NCI-H526 treated with DMSO at 0.1 percent for 48 hours (cell line): ENCODE measurements around the gene KIF13A.
"Not testable (repeated sequence)": the region's sequence is repeated elsewhere in the genome, so short reads cannot be mapped to it uniquely, and the experiment has no call there.

ENCODE experiments used
- DNase-seq: peaks from one replicate; lab custom pipeline; 2025; lab: John Stamatoyannopoulos, UW

KIF13A gene

DNA sequence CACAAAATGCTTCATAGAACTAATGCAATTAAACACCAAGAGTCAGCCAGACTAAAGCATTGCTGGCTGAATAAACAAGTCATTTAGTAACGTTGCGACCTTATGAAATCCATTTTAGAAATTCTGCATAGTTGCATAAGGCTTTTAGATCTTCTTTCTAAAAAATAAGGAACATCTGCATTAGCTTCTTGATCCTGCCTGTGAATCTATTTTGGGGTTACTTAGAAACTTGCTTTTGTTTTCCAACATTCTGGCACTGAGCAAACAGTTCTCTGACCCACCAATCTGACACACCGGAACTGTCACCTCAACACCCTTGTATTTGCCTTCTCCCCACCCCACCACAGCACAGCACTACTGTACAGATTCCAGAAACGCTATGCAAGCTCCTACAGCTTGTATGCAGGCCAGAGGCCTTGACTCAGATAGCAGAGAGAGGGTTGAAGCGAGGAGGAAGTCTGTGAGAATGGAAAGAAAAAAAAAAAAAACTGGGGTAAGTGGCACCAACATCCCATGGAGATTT is 55.0 kb downstream of the KIF13A start:
- no peak for DNase-seq

DNA sequence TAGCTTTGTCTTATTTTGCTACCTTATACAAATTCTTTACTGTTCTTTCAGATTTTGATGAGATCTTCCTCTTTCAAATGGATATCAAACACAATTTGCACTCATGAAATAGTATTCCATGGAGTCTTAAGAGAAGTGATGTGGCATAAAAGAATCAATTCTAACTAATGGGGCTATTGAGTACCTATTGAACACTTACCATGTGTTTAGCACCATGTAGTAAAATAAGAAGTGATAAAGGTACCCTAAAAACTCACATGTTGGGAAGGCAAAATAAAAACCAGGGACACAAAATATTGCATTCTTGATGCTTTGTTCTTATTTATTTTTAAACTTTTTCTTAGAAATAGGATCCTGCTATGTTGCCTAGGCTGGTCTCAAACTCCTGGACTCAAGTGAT is 56.2 kb downstream of the KIF13A start:
- DNase-seq, result no peak

DNA sequence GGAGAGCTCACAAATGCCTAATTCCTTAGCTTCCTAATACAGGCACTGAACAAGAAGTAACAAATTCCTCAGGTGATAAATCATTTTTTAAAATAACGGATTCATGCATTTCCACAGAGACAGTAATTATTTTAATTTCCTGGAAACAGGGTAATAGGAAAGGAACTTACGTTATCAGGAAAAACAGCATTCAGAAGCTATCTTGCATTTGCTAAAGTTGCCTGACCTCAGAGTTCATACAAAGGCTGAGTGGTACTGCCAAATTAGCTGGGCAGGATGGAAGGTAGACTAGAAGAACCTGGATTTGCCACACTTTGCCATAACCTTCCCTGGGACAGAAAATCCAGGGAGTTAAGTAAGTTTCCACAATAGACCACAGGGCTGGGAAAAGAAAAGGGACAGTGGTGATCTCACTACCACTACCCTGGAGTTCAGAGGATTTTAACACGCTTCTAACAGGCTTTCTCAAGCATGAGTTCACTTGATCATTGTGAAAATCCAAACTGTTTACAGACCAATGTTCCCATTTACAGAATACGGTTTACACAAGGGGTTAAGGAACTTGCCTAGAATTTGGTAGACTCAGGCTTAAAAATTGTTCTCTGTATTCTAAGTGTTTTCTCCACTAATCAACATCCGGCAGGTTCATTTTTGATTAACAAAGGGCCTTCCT is 57.0 kb downstream of the KIF13A start:
- no peak for DNase-seq

DNA sequence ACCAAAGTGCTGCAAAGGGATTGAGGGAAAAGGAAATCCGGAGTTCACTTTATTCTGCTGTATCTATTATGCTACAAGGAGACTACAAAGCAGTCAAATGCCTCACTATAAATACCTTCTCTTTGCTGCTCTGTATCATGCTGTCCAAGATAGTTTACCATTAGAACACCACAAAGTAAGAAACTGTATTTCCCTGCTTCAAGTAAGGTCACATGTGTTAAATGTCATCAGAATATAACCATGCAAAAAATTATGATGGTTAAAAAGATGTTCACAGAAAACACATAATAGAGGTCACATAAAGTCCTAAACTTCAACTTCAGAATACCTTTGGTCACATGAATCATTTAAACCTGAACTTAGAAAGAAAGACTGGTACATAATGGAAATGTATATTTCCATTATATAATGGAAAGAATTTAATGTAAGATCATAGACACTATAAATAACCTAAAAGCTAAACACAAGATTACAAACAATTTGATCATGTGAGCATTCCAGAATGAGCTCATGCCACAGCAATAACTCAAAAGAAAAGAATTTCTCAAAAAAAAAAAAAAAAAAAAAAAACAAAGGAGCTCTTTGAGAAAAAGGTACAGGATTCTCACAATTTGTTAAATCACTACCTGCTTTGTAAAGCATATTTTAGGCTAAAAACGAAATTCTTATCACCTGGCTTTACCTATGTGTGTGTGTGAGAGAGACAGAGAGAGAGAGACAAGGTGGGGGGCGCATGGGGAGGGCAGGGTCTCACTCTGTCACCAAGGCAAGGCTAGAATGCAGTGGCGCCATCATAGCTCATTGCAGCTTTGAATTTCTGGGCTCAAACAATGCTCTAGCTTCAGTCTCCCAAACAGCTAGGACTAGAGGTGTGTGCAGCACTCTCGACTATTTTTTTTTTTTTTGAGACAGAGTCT is 58.7 kb downstream of the KIF13A start:
- no peak for DNase-seq

DNA sequence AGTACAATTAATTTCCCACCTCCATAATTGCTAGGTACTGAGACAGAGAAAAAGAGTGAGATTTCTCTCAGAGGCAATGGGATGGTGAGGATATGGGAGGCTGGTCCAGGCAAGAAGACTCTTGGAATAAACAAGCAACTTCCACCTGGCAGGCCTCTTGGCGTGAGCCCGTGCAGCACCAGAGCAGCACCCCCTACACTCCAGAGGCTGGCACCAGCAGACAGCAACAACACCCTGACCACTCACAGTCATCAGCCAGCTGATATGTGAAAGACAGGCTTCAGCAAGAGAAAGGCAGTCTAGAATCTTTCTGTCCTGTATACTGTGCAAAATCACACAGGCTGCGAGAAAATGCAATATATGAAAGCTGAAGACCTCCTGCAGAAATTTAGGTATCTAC is 59.7 kb downstream of the KIF13A start:
- no peak for DNase-seq

DNA sequence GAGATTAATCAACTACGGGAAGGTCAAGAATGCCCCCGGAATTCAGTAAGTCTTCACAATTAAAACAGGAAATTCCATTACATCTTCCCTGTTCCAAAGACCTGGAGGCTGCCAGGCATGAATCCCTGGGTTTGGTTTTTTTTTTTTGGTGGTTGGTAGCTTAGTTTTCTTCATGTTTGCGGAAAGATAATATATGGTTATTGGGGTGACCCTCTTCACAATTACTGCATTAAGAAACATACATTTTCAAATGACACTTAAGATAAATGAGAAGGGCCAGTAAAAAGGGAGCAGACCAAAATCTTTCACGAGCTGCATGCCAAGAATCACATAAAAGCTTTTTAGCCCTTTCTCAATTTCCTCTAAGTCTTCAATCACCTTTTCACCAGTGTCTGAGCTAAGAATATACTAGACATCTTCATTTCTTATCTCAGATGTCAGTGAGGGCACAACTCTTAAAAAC is 64.0 kb downstream of the KIF13A start:
- DNase-seq, result no peak

DNA sequence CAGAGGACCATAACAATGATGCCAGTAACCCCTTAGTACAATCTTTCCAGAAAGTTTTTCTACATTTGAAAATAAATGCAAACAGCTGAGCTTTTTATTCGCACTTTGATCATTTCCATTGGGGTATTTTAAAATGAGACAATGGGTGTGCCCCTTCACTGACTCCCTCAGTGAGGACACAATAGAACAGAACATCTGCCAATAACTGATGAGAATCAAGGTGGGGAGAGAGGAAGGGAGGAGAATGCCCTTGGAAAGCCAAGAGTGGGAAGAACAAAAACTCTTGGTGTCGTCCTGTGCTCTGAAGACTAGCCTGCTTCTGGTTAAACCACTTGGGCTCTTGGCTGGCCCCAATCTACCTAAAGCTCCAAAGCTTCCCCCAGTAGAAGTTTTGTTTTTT is 66.0 kb downstream of the KIF13A start:
- DNase-seq, result no peak

DNA sequence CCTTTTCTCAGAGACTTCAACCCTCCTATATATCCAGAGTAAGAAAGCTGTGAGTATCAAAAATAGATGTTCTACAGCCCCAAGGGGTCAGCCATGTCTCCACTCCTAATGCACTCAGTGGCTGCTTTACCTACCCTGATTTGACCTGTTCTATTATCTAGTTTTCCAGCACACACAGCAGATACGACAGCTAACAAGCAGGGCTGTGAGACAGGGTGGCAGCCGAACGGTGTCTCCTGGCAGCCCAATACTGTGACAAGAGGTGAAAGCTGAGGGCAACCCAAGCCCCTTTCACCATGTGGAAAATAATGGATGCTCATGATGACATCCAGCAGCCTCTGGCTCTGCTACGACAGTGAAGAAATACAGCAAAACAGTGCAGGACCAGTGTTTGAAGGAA is 67.9 kb downstream of the KIF13A start:
- no peak for DNase-seq

DNA sequence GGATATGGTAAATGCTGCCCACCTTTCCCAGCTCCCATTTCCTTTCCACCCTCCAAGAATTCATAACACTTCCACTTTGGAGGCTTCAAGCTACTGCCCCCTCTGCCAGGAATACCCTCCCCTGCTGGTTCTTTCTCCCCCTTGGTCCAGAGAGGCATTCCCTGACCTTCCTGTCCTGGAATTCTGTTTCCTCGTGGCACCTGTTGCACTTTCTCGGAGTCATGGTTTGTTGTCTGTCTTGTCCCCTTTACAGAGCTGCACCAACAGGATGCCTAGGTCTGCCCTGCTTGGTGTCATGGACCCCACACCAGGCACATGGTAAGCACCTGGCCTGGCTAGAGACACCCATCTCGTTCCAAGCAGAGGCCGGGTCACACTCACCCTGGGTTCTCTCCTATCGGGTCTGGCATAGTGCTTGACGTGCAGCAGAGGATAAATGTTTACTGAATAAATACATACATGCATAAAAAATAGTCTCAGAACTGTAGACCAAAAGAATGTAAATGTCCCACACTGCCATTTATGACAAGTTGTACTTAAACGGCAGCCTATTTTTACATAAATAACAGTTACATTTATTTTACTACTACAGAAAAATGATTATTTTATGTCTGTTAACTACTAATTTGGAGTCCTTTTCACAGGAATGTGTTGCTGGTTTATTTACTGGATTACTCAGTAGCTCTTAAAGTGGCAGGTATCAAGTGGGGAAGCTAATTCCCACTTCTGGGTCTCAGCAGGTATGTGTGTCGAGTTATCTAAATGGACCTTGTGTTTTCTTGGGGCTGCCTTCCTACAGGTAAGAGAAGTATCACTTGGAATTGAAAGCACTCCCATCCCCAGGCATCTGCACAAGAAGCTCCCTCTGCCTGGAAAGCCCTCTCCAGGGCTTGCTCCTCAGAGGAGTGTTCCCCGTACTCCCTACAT is 69.3 kb downstream of the KIF13A start:
- DNase-seq, result no peak

DNA sequence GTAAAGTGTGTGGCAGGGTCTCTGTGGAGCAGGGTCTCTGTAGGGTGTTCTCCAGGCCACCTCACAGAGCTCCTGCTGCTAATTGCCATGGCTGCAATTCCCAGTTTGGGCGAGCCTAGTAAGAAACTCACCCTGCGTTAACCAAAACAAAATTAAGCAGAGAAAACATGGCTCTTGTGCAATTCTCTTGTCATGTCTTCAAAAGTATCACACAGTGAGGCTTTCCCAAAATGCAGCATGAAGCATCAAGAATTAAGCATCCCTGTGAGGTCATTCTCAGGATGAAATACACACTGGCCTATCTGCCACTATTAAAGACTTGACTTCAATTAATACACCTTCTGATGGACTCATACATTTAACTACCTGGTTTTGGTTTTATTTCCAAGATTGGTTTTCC is 72.8 kb downstream of the KIF13A start:
- no peak for DNase-seq

DNA sequence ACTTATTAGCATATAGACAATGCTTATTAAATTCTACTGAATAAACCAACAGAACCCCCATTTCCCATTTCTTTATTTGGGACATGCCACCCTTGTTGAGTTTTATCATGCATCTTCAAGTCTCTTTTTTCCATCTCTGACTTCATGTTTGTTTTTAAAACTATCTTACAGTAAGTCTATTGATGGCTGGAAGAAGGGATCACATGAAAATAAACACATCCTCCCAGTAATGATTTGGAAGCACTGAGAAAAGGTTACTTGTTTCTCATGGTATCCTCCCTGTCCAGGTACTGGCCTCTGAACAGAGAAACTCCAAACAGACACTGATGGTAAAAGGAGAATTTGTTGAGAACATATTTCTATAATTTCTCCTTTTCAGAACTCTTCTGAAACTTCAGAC is 74.9 kb downstream of the KIF13A start:
- no peak for DNase-seq

DNA sequence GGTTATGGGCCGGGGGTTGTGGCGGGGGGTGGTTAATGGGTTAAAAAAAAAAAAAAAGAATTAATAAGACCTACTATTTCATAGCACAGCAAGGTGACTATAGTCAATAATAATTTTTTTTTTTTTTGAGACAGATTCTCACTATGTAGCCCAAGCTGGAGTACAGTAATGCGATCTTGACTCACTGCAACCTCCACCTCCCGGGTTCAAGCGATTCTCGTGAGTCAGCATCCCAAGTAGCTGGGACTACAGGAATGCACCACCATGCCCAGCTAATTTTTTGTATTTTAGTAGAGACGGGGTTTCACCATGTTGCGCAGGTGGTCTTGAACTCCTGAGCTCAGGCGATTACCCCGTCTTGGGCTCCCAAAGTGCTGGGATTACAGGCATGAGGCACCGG is 75.8 kb downstream of the KIF13A start:
- not testable (repeated sequence) for DNase-seq

DNA sequence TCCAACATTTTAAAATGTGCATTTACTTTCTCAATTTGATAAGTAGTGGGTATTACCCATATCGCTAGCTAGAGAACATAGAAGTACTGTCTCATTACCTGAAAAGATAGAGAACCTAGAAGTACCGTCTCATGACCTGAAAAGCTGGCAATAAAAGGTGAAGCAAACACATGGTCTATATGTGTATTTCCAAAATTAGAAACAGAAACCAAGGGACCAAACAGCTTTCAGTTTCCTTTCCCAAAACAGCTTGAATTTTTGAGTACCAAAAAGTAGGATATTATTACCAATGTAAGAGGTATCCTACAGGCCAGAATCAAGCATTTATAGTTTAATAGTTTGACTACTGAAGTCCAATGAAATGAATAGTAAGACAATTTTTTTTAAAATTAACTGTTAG is 77.2 kb downstream of the KIF13A start:
- DNase-seq, result no peak

DNA sequence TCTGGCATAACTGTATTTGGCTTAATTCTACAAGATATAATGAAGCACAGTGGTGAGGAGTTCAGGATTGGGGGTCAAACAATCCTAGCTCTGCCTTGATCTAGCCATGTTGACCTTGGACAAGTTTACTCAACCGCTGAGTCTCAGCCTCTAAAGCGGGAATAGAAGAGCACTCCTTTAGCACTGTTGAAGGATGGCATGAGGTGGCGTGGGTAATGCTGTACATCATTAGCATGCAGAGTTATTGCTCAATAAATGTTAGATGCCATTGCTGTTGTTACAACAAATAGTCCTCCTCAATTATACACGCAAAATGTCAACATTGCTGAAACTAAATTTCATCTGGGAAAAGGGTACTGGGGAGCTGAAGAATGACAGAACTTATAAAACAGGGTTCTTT is 78.6 kb downstream of the KIF13A start:
- no peak for DNase-seq

DNA sequence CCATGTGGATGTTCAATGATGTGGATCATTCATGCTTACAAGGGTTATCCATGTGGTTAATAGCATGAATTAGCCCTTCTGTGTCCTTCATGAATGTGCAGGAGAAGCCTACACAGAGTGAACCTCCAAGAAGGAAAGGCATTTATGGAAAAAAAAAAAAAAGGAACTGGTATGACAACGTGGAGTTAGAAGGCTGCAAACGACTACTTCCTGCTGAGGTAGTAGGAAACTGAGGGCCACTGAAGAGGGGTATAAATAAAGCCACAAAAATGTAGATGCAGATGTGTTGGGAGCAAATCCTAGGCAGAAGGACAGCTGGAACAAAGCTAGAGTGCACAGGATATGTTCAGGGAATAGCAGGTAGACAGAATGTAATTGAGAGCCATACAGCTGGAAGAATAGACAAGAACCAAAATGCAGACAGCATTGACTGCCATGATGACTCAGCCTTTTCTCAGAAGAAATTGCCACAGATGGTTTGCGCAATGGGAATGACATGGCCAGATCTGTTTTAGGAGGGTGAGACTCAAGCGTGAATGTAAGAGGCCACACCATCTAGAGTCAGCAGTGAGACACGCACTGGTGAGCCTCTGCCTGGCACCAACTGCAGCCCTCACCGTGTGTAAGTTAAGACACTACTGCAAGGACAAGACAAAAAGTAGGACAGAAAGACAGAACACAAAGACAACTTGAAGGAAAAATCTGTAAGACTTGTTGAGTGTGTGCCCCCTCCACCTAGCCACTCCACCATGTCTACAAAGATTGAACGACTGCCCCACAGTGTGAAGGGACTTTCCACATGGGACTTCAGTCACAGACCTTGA is 79.8 kb downstream of the KIF13A start:
- DNase-seq, result no peak

DNA sequence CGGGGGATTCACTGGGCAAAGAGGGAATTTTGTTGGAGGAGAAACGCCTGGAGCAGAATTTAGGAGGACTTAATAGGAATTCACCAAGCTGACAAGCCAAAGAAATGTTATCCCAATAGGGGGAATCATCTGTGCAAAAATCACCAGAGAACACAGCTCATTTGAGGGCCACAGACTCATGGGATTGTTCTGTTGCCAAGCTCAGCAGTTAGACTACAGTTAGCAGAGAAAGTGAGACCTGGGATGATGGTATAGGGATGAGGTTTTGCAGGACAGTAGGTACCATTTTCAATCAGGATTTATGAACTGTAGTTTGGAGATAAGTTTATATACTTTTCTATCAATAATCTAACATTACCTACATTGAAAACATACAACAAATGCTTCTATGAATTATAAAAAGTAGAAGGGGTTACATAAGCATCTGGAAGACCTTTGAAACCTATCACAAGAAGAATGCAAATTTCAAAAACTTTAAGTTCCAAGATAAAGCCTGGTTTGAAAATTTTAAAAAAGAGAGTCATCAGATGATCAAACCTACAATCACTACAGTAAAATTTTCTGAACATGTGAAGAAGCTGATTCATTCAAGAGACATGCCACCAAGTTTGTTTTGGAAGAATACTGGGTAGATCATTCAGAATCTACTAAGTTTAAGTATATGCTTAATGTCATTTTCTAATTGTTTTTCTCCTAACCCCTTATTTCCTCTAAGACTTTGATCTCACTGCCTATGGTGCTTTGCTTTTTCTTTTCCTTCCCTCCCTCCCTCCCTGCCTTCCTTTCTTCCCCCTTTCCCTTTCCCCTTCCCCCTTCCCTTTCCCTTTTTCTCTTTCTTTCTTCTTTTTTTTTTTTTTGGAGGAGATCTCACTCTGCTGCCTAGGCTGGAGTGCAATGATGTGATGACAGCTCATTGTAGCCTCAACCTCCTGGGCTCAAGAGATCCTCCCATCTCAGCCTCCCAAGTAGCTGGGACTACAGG is 81.5 kb downstream of the KIF13A start:
- no peak for DNase-seq

DNA sequence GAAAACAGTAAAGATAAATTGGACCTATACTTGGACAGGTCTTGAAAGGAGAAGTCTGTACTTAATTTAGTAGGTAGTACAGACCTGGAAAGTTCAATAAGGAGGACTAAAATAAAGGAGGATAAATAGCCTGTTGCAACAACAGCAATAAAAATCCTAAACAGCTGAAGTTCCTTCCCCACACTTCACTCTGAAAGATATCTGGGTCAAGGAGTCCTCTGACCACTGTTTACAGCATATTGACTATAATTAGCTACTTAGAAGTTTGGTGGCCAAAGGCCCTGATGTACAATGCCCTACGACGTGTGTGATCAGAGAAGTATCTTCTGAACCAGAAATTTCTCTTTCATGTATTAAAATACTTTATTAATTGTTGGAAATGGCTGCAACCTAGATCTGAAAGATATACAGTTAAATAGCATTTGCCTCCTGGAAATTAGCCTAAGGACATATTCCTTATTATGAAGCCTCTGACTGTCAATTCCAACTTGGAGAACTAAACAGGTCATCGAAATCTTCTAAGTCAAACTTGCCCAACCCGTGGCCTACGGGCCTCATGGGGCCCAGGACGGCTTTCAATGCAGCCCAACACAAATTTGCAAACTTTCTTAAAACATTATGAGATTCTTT is 82.8 kb downstream of the KIF13A start:
- no peak for DNase-seq

DNA sequence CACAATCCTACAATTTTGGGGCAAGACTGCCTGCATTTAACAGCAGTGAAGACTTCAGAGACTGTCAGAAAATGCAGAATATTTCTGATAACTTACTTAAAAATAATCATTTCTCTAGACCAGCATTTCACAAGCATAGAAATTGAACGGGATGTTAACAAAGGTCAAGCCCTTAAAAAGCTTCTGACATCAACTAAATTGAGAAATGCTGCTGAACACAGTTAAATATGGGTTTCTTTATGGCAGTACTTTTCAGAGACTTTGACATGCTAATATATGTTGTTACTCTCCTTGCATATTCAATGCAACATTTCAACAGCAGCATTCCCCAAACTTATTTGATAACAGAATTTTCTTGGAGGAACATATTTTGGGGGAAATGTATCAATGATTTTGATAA is 84.5 kb downstream of the KIF13A start:
- no peak for DNase-seq

DNA sequence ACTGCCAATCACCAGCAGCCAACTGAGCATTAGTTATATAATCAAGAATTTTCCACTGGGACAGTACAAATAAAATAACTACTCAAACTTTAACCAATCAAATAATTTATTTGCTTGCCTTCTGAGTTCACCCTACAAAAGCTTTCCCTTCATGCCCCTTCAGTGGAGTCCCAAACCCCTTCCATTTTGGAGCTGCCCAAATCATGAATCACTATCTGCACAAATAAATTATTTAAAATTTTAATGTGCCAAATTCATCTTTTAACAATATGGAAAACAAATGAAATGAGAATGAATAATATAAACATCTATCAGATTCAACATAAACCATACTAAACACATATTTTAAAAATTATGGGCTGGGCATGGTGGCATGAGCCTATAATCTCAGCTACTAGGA is 85.9 kb downstream of the KIF13A start:
- DNase-seq, result no peak

DNA sequence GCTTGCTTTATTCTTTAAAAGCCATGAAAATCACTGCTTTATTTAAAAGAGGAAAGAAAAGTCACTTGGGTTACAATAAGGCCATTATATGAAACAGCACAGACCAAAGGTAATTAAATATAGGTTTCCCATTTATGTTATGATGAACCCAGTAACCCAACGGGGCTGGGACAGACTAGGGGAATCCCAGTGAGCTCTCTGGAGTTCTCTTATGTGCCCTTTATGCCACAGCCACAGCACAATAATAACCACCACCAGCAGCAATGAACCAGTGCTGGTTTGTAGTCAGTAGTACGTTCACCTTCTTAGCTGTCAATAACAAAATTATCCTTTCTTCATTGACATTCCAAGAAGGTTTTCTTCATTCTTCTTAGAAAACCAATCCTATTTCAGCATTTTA is 87.4 kb downstream of the KIF13A start:
- DNase-seq, result no peak
